Cardiac muscle cell (in vitro differentiated cells and primary cell): Measurements from ENCODE around the gene ZC3HAV1. TPM values are rescaled to one million over a fixed set of nuclear protein-coding genes. Genes with fewer than 3 reads are reported as not detected.

Source experiments
- DNase-seq, 2 donors: peaks; one replicate each; pipeline versions ENCODE4 v3.0.0 to v3.0.0-alpha.2; 2010 to 2017; ENCODE audit warnings: low read depth in 1 of 2, low spot score in 1 of 2
- H3K27ac ChIP-seq: fragments of 200-600 bp; sonication (generic); 2 replicates; pipeline ENCODE4 v1.5.1; 2016
- H3K27me3 ChIP-seq: fragments of 200-600 bp; sonication (generic); 2 replicates; pipeline ENCODE4 v1.6.0; 2016; ENCODE audit warnings: control low read depth
- H3K36me3 ChIP-seq: fragments of 200-600 bp; sonication (generic); 2 replicates; pipeline ENCODE4 v1.5.1; 2016; ENCODE audit warnings: control low read depth
- H3K4me1 ChIP-seq: fragments of 200-600 bp; sonication (generic); 2 replicates; pipeline ENCODE4 v1.8.1; 2017; ENCODE audit warnings: low read depth, mild to moderate bottlenecking, mixed run types
- H3K4me3 ChIP-seq: fragments of 200-600 bp; sonication (generic); 2 replicates; pipeline ENCODE4 v1.5.1; 2016; ENCODE audit warnings: mild to moderate bottlenecking
- H3K9me3 ChIP-seq: fragments of 200-600 bp; sonication (generic); 2 replicates; pipeline ENCODE4 v1.5.1; 2017; ENCODE audit warnings: low read depth, mild to moderate bottlenecking, control low read depth
- CTCF ChIP-seq: IDR thresholded peaks from 2 replicates; pipeline ENCODE4 v1.5.1; 2012; ENCODE audit warnings: low read depth, mild to moderate bottlenecking, low read length
- polyA plus RNA-seq: library from polyadenylated mRNA; unstranded; fragments of >200 nt; fragmentation: Nextera tagmentation; extraction: Ambion mirVana; gene quantifications from 2 replicates; pipeline ENCODE4 v1.2.1, GENCODE V29; 2016
- total RNA-seq: library from RNA; depleted of rRNA; stranded (reverse); fragments of >200 nt; gene quantifications from 2 replicates; pipeline ENCODE4 v1.2.3, GENCODE V29; 2016

Gene ZC3HAV1
- total and polyA plus RNA-seq, 2 experiments from 2014 or later, result 13.8 to 18.6 TPM

- TF ChIP-seq CTCF, result no peak
- no peaks in the 10 kb centered on the region for H3K27me3 ChIP-seq
- H3K27ac ChIP-seq, result no peak overlapping the region
- H3K36me3 ChIP-seq, result no peaks in the 10 kb centered on the region
- no peak for DNase-seq
- H3K9me3 ChIP-seq, result no peaks in the 10 kb centered on the region
- no peaks in the 10 kb centered on the region for H3K4me1 ChIP-seq
- H3K4me3 ChIP-seq, result no peak overlapping the region
Observed at GRCh38 chr7:139044813-139045794, 64.4 kb downstream of the ZC3HAV1 start.

GRCh38 chr7:139043823-139044812 is 65.4 kb downstream of the ZC3HAV1 start:
- Histone ChIP-seq H3K4me3 (no peak overlapping the region), H3K27ac (no peak overlapping the region), H3K36me3 (no peaks in the 10 kb centered on the region), H3K9me3 (no peaks in the 10 kb centered on the region), H3K4me1 (no peaks in the 10 kb centered on the region), H3K27me3 (no peaks in the 10 kb centered on the region)
- TF ChIP-seq CTCF, result no peak
- DNase-seq, result no peak

DNA sequence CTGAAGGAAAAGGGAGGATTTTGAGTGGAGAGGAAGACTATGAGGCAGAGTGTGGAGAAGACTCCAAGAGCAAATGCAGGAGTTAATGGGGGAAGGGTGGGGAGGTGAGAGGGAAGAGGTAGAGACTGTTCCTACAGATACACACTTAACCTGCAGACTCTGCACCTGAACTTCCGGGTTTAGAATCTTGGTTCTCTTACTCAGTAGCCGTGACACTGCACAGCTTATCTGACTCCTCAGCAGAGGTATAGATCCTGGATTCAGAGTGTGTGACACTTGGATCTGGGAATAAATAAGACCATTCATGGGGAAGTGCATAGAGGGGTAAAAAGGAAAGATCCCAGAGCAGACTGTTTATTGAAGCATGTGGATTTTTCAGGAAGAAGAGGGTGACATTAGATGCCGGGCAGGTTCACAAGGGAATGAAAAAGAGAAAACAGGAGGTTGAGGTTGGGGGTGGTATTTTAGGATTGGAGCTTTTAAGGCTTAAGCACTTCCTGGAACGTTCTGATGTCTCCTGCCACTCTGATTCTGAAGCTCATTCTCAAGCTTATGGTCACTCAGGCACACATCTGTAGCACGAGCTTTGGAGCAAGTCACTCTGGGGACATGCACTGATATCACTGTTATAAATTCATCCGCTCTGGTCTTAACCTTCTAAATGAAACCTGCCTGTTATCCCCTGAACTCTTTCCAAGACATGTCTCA is 68.0 kb downstream of the ZC3HAV1 start:
- no peaks in the 10 kb centered on the region for H3K9me3 ChIP-seq
- no peaks in the 10 kb centered on the region for H3K4me1 ChIP-seq
- H3K36me3 ChIP-seq, result no peaks in the 10 kb centered on the region
- no peak overlapping the region for H3K27ac ChIP-seq
- no peak overlapping the region for H3K4me3 ChIP-seq
- no peak for DNase-seq
- no peak for TF ChIP-seq CTCF
- peaks cover 12% of the 10 kb centered on the region for H3K27me3 ChIP-seq

DNA sequence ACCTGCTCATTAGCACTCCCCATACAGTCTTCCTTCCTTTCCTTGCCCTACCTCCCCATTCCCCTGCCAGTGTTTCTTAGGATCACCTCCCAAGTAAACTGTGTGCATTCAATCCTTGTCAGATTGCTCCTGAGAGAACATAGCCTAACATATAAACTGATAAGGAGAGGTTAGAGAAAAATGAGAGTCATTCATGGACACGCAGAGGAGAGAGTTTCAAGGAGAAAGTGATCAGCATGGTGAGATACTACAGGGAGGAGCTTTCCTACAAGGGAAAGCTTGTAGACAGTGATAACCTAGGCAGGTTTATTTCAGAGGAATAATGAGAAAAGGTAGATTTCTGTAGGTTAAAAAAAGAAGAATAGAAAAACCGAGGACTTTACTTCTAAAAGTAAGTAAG is 70.8 kb downstream of the ZC3HAV1 start:
- DNase-seq, result no peak
- Histone ChIP-seq H3K27me3 (peaks cover 21% of the 10 kb centered on the region), H3K36me3 (no peaks in the 10 kb centered on the region), H3K27ac (no peak overlapping the region), H3K4me3 (no peak overlapping the region), H3K9me3 (no peaks in the 10 kb centered on the region), H3K4me1 (no peaks in the 10 kb centered on the region)
- no peak for TF ChIP-seq CTCF

- Histone ChIP-seq H3K27me3 (peaks cover 21% of the 10 kb centered on the region), H3K27ac (no peak overlapping the region), H3K4me3 (no peak overlapping the region), H3K9me3 (no peaks in the 10 kb centered on the region), H3K4me1 (no peaks in the 10 kb centered on the region), H3K36me3 (no peaks in the 10 kb centered on the region)
- TF ChIP-seq CTCF, result no peak
- DNase-seq, result no peak
Observed at GRCh38 chr7:139036901-139037300, 72.6 kb downstream of the ZC3HAV1 start.
